ENCODE results near the gene FAM110A.
A peak's percentile ranks its signal among the peaks of the same experiment; 100 is the strongest.
"Not testable (repeated sequence)": the region's sequence is repeated elsewhere in the genome, so short reads cannot be mapped to it uniquely, and the experiment has no call there.

FAM110A gene

DNA sequence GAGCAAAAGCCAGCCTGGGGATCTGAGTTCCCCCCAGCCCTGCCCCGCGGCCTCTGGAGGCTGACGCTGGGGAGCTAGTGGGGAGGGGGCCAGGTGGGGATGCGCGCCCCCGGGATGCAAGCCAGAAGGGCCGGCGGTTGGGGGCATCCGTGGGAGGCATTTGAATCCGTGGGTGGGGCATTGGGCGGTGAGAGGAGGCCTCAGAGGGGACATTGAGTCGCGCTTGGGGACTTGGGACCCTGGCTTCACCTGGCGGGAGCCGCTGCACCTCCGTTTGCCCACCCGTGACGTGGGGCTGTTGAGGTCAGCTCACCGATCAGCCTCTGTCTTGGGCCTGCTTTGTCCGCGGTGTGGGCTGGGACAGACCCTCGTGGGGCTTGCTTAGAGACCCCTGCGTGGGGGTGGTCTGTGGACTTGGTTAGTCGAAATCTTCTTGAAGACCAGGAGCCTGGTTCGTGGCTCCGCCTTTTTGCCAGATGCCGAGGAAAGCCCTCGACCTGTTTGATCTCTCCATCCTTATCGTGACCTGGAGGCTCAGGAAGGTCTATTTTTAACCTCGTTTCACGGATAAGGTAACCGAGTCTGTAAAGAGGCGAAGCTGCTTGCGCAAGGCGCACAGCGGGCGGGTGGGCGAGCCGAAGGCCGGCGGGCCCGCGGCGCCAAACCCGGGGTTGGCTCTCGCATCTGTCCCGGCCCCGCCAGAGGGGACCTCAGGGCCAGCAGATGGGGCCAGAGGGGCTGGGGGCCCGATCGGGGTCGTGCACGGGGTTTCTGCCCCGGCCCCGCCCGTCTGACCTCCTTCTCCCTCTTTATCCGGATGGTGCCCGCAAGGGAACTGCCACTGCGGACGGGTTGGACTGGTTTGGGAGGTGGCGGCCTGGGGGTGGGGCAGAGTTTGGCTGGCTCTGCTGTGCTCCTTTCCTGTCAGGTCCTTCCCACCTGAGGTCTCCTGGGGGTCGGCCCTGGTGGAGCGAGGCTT lies 8.3 kb downstream of the FAM110A start:
- no peak overlapping the region for H3K27ac ChIP-seq (ENCODE audit: low read depth in 2 of 2, low read length in 2 of 2)
- peak overlapping the region; percentile 32 to 60 for H3K9ac ChIP-seq (ENCODE audit: low read depth in 1 of 2, low read length in 2 of 2)
- no peaks in the 10 kb centered on the region for H3K36me3 ChIP-seq (ENCODE audit: control insufficient read depth in 2 of 2, insufficient read depth in 2 of 2, low read length in 2 of 2)
- peak overlapping the region; percentile 65 for H3K4me3 ChIP-seq (ENCODE audit: low read length in 2 of 2)
- peaks cover 19 to 25% of the 10 kb centered on the region in 2 donors for H3K4me1 ChIP-seq (ENCODE audit: control insufficient read depth in 2 of 2, insufficient read depth in 2 of 2, low read length in 2 of 2)
- no peaks in the 10 kb centered on the region for H3K9me3 ChIP-seq (ENCODE audit: control insufficient read depth in 2 of 2, low read length in 2 of 2)
- H3K27me3 ChIP-seq (ENCODE audit: control insufficient read depth in 2 of 2, insufficient read depth in 2 of 2, low read length in 2 of 2): no peaks in the 10 kb centered on the region

DNA sequence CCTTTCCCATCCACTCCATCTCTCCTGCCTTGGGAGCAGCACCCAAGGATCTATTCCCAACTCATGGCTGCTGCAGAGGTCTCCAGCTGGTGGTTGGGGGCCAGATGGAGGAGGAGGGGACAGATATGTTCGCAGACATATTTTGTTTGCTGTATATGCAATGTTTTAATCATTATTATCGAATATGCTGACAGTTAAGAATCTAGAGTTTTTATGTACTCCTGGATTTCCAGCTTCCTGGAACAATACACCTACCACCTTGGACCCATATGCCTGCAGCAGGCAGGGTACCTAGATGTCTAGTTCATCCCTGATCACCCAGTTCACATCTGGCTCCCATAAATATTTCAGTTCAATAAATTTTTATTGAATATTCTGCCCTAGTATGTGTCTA lies 9.0 kb downstream of the FAM110A start:
- Histone ChIP-seq H3K27me3 (ENCODE audit: control insufficient read depth in 2 of 2, insufficient read depth in 2 of 2, low read length in 2 of 2) (no peaks in the 10 kb centered on the region), H3K9me3 (ENCODE audit: control insufficient read depth in 2 of 2, low read length in 2 of 2) (no peaks in the 10 kb centered on the region), H3K4me1 (ENCODE audit: control insufficient read depth in 2 of 2, insufficient read depth in 2 of 2, low read length in 2 of 2) (peaks cover 19 to 25% of the 10 kb centered on the region in 2 donors), H3K4me3 (ENCODE audit: low read length in 2 of 2) (peak overlapping the region; percentile 26 to 65), H3K9ac (ENCODE audit: low read depth in 1 of 2, low read length in 2 of 2) (peak overlapping the region in 1 of 2 donors; percentile 60), H3K36me3 (ENCODE audit: control insufficient read depth in 2 of 2, insufficient read depth in 2 of 2, low read length in 2 of 2) (no peaks in the 10 kb centered on the region), H3K27ac (ENCODE audit: low read depth in 2 of 2, low read length in 2 of 2) (no peak overlapping the region)

DNA sequence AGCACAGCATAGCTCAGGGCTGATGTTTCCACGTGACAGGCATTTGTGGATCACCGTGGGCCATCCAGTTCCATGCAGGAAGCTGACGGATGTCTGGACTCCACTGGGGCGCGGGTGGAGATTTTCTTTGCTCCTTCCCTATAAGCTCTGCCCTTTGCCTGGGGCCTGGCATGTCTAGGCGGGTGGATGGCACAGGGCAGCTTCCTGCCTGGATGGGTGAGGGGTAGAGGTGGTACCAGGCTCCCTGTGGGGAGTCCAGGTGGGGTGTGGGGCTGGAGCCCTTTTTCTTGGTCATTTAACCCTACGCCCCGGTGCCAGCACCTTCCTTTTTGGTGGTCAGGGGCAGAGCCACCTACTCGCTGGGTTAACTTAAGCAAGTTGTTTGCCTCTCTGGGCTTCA lies 10.4 kb downstream of the FAM110A start:
- H3K27ac ChIP-seq (ENCODE audit: low read depth in 2 of 2, low read length in 2 of 2): peak overlapping the region in 1 of 2 donors; percentile 34
- no peaks in the 10 kb centered on the region for H3K36me3 ChIP-seq (ENCODE audit: control insufficient read depth in 2 of 2, insufficient read depth in 2 of 2, low read length in 2 of 2)
- peaks cover 19 to 25% of the 10 kb centered on the region in 2 donors for H3K4me1 ChIP-seq (ENCODE audit: control insufficient read depth in 2 of 2, insufficient read depth in 2 of 2, low read length in 2 of 2)
- peak overlapping the region; percentile 19 to 41 for H3K4me3 ChIP-seq (ENCODE audit: low read length in 2 of 2)
- H3K27me3 ChIP-seq (ENCODE audit: control insufficient read depth in 2 of 2, insufficient read depth in 2 of 2, low read length in 2 of 2): no peaks in the 10 kb centered on the region
- H3K9ac ChIP-seq (ENCODE audit: low read depth in 1 of 2, low read length in 2 of 2): peak overlapping the region; percentile 24 to 35
- H3K9me3 ChIP-seq (ENCODE audit: control insufficient read depth in 2 of 2, low read length in 2 of 2): no peaks in the 10 kb centered on the region

DNA sequence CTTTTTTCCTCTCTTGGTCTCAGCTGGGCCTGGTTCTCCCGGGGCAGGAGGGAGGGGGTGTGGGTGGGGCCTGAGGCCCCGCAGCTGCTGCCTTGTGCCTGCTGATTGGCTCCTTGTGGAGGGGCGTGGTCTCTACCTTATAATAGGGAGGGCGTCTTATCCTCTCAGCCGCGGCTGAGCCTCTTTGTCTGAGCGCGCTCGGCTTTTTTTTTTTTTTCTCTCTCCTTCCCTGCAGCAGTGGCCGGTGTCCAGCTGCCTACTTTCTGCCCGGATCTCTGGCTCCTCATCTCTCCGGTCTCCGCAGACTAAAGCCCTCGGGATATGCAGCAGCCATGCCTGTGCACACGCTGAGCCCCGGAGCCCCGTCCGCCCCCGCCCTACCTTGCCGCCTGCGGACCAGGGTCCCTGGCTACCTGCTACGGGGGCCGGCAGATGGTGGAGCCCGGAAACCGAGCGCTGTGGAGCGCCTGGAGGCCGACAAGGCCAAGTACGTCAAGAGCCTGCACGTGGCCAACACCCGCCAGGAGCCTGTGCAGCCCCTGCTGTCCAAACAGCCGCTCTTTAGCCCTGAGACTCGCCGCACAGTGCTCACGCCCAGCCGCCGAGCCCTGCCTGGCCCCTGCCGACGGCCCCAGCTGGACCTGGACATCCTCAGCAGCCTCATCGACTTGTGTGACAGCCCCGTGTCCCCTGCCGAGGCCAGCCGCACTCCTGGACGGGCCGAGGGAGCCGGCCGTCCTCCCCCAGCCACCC lies 11.1 kb downstream of the FAM110A start:
- no peaks in the 10 kb centered on the region for H3K9me3 ChIP-seq (ENCODE audit: control insufficient read depth in 2 of 2, low read length in 2 of 2)
- peak overlapping the region; percentile 54 to 58 for H3K4me3 ChIP-seq (ENCODE audit: low read length in 2 of 2)
- H3K36me3 ChIP-seq (ENCODE audit: control insufficient read depth in 2 of 2, insufficient read depth in 2 of 2, low read length in 2 of 2): no peaks in the 10 kb centered on the region
- peak overlapping the region; percentile 14 to 45 for H3K9ac ChIP-seq (ENCODE audit: low read depth in 1 of 2, low read length in 2 of 2)
- H3K4me1 ChIP-seq (ENCODE audit: control insufficient read depth in 2 of 2, insufficient read depth in 2 of 2, low read length in 2 of 2): peaks cover 19 to 25% of the 10 kb centered on the region in 2 donors
- peak overlapping the region; percentile 18 to 48 for H3K27ac ChIP-seq (ENCODE audit: low read depth in 2 of 2, low read length in 2 of 2)
- H3K27me3 ChIP-seq (ENCODE audit: control insufficient read depth in 2 of 2, insufficient read depth in 2 of 2, low read length in 2 of 2): no peaks in the 10 kb centered on the region

DNA sequence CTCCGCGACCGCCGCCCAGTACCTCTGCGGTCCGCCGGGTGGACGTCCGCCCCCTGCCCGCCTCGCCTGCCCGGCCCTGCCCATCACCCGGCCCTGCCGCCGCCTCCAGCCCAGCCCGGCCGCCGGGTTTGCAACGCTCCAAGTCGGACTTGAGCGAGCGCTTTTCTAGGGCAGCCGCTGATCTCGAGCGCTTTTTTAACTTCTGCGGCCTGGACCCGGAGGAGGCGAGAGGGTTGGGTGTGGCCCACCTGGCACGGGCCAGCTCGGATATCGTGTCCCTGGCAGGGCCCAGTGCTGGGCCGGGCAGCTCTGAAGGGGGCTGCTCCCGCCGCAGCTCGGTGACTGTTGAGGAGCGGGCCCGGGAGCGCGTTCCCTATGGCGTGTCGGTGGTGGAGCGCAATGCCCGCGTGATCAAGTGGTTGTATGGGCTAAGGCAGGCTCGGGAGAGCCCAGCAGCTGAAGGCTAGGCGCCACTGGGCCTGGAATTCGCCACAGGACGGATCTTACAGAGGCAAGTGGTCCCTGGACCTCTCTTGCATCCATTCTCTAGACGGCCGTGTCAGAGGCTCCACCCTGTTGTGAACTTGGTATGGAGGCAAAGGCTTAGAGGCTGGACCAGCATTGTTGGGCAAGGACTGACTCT lies 11.8 kb downstream of the FAM110A start:
- Histone ChIP-seq H3K4me3 (ENCODE audit: low read length in 2 of 2) (peak overlapping the region; percentile 9 to 62), H3K36me3 (ENCODE audit: control insufficient read depth in 2 of 2, insufficient read depth in 2 of 2, low read length in 2 of 2) (no peaks in the 10 kb centered on the region), H3K4me1 (ENCODE audit: control insufficient read depth in 2 of 2, insufficient read depth in 2 of 2, low read length in 2 of 2) (peaks cover 19 to 25% of the 10 kb centered on the region in 2 donors), H3K27me3 (ENCODE audit: control insufficient read depth in 2 of 2, insufficient read depth in 2 of 2, low read length in 2 of 2) (no peaks in the 10 kb centered on the region), H3K9me3 (ENCODE audit: control insufficient read depth in 2 of 2, low read length in 2 of 2) (no peaks in the 10 kb centered on the region), H3K9ac (ENCODE audit: low read depth in 1 of 2, low read length in 2 of 2) (peak overlapping the region; percentile 32 to 45), H3K27ac (ENCODE audit: low read depth in 2 of 2, low read length in 2 of 2) (peak overlapping the region in 1 of 2 donors; percentile 48)

DNA sequence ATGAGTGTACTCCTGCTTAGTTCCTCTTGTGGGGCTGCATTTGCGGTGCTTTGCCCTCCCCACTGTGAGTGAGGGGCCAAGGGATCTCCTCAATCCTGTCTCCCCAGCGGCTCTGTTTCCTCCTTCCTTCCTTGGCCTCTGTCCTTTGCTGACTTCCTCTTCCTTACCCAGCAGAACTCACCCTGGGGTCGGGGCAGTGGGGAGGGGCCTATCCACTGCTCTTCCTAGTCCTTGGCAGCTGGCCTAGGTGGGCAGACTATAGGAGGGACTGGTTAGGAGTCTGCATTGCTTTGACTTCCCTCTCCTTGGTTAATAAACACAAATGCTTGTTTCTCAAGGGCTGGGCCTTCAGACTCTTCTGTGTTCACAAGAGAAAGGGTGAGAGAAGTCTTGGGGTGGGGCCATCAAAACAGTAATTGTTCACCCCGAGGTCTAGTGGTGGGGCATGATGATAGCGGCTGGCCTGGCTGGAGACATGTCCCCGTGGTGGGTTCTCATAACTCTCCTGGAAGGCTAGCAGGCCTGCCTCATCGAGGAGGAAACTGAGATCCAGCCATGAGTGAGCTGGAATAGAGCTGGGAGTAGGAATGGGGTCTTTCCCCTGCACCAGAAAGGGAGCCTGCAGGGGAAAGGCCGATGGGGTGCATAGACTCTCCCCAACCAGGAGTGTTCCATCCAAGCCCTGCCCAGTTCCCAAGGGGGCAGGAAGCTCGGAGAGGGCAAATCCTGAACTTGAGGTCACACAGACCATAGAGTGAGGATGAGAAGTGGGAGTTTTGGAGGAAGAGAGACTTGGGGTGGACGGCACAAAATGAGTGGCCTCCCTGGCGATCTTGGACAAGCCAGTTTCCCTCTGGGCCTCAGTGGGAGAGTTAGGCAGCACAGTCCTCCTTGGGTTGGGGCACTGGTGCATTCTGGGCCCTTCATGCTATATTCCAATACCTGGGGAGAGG lies 12.7 kb downstream of the FAM110A start:
- no peaks in the 10 kb centered on the region for H3K27me3 ChIP-seq (ENCODE audit: control insufficient read depth in 2 of 2, insufficient read depth in 2 of 2, low read length in 2 of 2)
- H3K36me3 ChIP-seq (ENCODE audit: control insufficient read depth in 2 of 2, insufficient read depth in 2 of 2, low read length in 2 of 2): no peaks in the 10 kb centered on the region
- no peaks in the 10 kb centered on the region for H3K9me3 ChIP-seq (ENCODE audit: control insufficient read depth in 2 of 2, low read length in 2 of 2)
- H3K9ac ChIP-seq (ENCODE audit: low read depth in 1 of 2, low read length in 2 of 2): peak overlapping the region; percentile 5 to 32
- H3K4me1 ChIP-seq (ENCODE audit: control insufficient read depth in 2 of 2, insufficient read depth in 2 of 2, low read length in 2 of 2): peaks cover 19 to 21% of the 10 kb centered on the region in 2 donors
- peak overlapping the region; percentile 11 to 25 for H3K27ac ChIP-seq (ENCODE audit: low read depth in 2 of 2, low read length in 2 of 2)
- peak overlapping the region in 1 of 2 donors; percentile 62 for H3K4me3 ChIP-seq (ENCODE audit: low read length in 2 of 2)

DNA sequence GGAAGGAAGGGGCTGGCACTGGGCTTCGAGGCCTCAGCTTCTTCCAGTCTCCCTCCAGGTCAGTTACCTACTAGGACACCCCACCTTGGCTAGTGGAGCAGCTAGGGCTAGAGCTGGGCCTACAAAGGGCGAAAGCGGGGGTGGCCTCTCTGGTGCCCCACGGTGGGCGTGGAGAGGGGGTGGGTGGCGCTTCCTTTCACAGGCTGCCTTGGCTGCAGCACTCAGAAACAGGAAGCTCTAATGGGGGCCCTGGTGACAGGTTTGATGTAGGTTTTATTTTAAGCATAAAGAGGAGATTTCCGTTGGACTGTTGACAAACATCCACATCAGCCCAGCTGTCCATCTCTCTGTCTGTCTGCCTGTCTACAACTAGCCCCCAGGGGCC lies 13.4 kb downstream of the FAM110A start:
- Histone ChIP-seq H3K27me3 (ENCODE audit: control insufficient read depth in 2 of 2, insufficient read depth in 2 of 2, low read length in 2 of 2) (no peaks in the 10 kb centered on the region), H3K4me1 (ENCODE audit: control insufficient read depth in 2 of 2, insufficient read depth in 2 of 2, low read length in 2 of 2) (peaks cover 15 to 21% of the 10 kb centered on the region in 2 donors), H3K36me3 (ENCODE audit: control insufficient read depth in 2 of 2, insufficient read depth in 2 of 2, low read length in 2 of 2) (no peaks in the 10 kb centered on the region), H3K27ac (ENCODE audit: low read depth in 2 of 2, low read length in 2 of 2) (peak overlapping the region; percentile 11 to 32), H3K9me3 (ENCODE audit: control insufficient read depth in 2 of 2, low read length in 2 of 2) (no peaks in the 10 kb centered on the region), H3K4me3 (ENCODE audit: low read length in 2 of 2) (peak overlapping the region in 1 of 2 donors; percentile 62), H3K9ac (ENCODE audit: low read depth in 1 of 2, low read length in 2 of 2) (peak overlapping the region in 1 of 2 donors; percentile 47)

DNA sequence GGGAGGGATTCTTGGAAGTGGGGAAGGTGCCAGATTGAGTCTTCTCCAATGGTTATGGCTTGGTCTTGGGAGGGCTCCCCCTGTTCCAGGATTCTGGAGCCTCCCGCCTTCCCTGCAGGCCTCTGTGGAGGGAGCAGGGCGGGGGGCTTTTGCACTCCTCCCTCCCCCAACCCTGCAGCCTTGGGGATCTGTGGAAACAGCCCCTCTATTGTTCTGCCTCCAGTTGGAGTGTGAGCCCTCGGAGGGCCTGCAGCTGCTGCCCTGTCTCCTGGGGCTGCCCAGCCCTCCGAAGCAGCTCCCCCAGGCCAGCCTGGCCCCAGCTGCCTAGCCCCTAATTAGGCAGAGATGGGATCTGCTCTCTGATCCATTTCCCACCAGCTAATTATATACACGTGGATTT lies 14.7 kb downstream of the FAM110A start:
- Histone ChIP-seq H3K4me1 (ENCODE audit: control insufficient read depth in 2 of 2, insufficient read depth in 2 of 2, low read length in 2 of 2) (peaks cover 14 to 17% of the 10 kb centered on the region in 2 donors), H3K36me3 (ENCODE audit: control insufficient read depth in 2 of 2, insufficient read depth in 2 of 2, low read length in 2 of 2) (no peaks in the 10 kb centered on the region)

DNA sequence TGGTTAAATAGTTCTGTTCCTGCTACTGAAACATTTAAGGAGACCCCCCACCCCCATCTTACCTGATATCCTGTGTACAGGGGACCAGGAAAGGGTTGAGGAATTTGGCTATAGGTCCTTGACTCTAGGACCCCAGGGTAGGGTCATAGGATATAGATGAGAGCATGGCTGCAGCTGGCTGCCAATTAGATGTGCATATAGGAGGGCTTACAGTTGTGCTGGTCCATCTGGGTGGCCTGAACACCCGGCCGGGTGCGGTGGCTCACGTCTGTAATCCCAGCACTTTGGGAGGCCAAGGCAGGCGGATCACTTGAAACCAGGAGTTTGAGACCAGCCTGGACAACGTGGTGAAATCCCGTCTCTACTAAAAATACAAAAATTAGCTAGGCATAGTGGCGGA lies 15.2 kb downstream of the FAM110A start:
- H3K9me3 ChIP-seq (ENCODE audit: control insufficient read depth in 2 of 2, low read length in 2 of 2); H3K36me3 ChIP-seq (ENCODE audit: control insufficient read depth in 2 of 2, insufficient read depth in 2 of 2, low read length in 2 of 2); H3K27me3 ChIP-seq (ENCODE audit: control insufficient read depth in 2 of 2, insufficient read depth in 2 of 2, low read length in 2 of 2); H3K4me3 ChIP-seq (ENCODE audit: low read length in 2 of 2); H3K9ac ChIP-seq (ENCODE audit: low read depth in 1 of 2, low read length in 2 of 2); H3K27ac ChIP-seq (ENCODE audit: low read depth in 2 of 2, low read length in 2 of 2): not testable (repeated sequence)
- peaks cover 9 to 14% of the 10 kb centered on the region in 2 donors for H3K4me1 ChIP-seq (ENCODE audit: control insufficient read depth in 2 of 2, insufficient read depth in 2 of 2, low read length in 2 of 2)

More for the DNA sequence above, 14.7 kb downstream of the FAM110A start:
- Histone ChIP-seq H3K9me3 (ENCODE audit: control insufficient read depth in 2 of 2, low read length in 2 of 2) (no peaks in the 10 kb centered on the region), H3K9ac (ENCODE audit: low read depth in 1 of 2, low read length in 2 of 2) (no peak overlapping the region), H3K27me3 (ENCODE audit: control insufficient read depth in 2 of 2, insufficient read depth in 2 of 2, low read length in 2 of 2) (no peaks in the 10 kb centered on the region), H3K27ac (ENCODE audit: low read depth in 2 of 2, low read length in 2 of 2) (no peak overlapping the region), H3K4me3 (ENCODE audit: low read length in 2 of 2) (no peak overlapping the region)

All from mucosa of rectum (tissue), 2 donors.